Midbrain (tissue), 1 donor: ENCODE results near the gene RNF19B.
"Not testable (repeated sequence)": the region's sequence is repeated elsewhere in the genome, so short reads cannot be mapped to it uniquely, and the experiment has no call there.

Experiments used
- DNase-seq: peaks from one replicate; lab custom pipeline; 2025; lab: John Stamatoyannopoulos, UW

The RNF19B gene

DNA sequence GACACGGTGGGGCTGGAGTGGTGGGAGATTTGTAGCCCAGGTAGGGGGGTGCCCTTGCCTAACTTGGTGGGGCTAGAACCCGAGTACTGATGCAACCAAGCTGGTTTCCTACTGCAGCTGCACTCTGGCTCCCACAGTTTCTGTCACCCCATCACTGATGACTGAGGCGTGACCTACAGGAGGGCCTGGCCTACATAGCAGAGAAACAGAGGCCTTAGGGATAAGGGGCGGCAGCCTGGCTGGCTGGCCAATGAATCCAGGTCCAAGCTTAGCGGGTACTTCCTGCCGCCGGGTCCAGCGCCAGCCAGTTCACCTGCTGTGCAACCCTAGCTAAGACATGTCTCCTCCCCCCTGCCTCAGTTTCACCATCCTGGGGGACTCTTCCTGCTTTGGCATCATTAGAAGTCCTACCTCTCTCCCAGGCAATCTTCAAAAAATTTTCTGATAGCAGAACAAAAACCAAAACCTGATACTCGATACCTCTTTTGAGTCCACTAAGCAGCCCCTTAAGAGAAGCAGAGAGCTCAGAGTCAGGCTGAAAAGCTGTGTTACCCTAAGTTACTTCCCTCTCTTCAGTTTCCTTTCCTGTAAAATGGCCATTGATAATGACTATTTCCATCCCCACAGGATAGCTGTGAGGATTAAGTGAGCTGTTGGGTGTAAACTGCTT, 27.3 kb upstream of the RNF19B start:
- no peak for DNase-seq

DNA sequence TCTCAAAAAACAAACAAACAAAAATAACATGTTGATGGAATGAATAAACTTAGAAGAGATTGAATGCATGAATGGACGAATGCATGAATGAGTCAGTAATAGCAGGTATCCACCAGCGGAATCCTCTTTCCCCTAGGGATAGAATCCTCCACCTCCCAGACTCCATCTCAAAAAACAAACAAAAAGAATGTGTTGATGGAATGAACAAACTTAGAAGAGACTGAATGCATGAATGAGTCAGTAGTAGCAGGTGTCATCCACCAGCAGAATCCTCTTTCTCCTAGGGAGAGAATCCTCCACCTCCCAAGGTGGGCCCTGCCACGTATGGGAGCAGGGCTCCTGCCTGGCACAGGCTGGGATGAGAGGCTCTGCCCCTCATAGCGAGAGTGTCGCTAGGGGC, 26.8 kb upstream of the RNF19B start:
- DNase-seq: no peak

DNA sequence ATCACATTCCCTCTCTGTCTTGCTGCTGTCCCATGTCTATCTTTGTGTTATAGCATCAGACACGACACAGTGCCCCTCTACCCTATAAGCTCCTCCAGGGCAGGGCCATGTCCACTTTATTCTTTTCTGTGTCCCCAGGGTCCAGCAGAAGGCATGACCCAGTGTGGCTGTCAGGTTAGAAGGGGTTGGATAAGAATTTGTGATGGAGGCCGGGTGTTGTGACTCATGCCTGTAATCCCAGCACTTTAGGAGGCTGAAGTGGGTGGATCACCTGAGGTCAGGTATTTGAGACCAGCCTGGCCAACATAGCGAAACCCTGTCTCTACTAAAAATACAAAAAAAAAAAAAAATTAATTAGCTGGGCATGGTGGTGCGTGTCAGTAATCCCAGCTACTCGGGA, 26.3 kb upstream of the RNF19B start:
- no peak for DNase-seq

DNA sequence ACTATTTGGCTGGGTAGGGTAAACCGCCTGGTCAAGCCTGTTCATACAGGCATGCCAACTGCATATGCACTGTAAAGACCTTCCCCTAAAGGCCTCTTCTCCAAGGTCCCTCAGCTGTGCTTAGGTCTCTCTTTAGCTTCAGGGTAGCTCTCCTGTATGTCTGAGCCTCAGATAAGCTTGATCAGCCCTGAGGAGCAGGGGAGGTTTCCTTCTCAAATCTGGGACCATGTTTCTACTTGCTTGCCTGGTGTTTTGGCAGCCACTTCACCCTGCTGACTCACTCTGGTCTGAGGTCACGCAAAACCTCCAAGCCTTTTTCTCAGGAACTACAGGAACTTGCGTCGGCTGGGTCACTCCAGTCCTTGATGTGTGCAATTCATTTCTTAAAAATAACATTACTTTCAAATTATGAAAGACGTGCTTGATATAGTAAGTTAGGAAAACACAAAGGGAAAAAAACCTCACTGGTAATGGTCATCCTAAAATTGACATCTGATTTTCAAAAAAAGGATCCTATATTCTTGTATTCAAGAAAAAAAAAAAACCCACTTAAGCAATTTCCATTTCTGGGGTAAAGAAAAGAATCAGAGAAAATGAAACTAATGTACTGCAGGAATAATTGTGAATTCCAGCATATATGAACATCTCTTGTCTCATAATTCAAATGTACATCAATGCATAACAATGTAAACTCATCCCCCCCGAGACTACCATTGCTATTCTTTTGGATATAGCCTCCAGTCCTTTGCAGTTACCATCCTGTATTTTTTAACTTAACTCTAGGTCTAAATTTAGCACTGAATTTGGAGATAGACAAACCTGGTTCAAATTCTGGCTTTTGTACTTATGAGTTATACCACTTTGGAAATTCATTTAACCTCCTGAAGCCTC, 24.8 kb upstream of the RNF19B start:
- peak; percentile 53 for DNase-seq

DNA sequence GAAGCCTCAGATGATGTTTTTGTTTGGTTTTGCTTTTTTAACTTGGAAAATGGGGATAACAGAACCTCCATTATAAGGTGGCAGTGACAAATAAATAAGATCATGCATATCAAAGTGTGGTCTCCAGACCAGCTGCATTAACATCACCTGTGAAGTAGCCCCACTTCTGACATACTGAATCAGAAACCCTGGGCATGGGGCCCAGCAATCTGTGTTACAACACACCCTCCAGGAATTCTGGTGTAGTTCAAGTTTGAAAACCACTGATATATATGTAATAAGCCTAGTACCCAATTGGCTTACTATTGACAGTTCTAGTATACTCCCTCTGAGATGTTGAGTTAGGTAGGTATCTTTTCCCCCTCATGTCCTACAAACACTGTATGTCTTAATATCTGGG, 24.1 kb upstream of the RNF19B start:
- no peak for DNase-seq

DNA sequence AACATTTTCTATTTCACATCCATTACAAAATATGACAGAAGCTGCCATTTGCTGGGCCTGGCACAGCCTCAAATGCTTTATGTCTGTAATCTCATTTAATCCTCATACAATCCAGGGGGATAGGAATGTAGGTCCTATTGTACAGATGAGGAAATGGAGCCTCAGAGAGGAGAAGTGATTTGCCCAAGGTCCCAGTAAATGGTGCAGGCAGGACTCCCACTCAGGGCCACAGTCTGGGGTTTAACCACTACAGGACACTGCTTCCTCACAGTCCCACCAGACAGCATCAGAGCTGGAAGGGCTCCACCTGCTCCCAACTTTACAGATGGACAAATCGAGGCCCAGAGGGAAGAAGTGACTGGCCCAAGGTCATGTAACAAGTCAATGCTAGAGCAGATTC, 20.6 kb upstream of the RNF19B start:
- DNase-seq: no peak

DNA sequence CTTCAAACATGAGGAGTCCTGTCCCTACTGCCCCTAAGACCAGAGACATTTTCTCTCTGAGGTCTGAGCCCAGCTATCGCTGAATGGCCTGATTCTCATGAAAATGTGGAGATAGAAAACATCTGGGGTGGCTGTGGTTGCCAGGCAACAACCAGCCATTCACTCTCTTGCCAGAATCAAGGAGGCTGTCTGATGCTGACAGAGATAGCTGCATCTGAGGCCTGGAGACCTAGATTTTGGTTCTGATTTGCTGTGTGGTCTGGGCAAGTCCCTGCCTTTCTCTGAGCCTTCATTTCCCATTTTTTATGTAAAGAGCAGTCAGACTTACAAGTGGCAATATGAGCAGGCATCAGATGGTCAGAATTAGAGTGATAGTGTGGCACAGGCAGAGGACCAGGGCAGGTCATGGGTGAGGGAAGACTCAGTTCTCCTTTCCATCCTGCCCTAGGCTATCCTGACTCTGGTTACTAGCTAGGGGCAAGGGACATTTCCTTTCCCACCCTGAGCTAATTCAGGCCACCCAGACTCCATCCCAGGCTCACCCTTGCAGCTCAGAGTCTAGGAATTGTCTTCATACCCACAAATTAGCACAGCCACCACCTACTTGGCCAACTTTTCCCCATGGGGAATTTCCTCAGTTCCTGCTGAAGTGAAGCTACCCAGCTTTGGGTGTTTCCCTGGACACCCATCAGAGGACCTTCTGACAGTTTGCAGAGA, 20.0 kb upstream of the RNF19B start:
- no peak for DNase-seq

DNA sequence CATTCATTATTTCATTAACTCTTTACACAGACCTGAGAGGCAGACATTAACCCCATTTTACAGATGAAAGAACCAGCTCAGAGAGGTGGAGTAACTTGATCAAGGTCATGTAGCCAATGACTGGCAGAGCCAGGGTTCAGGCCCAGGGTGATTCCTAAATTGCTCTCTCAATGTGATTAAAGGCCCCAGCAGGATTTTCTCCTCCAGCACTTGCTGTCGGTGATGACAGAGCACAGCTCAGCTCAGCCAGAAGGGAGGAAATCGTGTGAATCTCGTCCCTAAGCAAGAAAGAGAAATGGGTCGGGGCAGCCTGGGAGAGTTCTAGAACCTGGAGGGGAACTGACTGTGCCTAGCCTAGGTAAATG, 19.5 kb upstream of the RNF19B start:
- DNase-seq: no peak

DNA sequence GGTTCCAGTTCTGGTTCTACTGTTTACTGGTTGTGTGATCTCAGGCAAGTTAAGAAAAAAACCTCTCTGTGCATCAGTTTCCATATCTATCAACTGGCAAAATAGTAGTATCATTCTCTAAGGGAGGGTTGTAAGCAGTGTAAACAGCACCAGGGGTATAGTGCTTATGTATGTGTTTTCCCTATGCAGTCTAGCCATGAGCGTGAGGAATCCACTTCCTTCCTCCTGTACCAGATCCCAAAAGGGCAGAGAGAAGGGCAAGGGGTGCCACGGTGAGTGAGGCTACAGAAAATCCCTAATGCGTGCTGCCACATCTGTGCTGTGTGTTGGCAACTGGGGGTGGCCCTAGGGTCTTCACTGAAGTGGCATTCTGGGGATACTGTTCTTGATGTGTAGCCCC, 18.4 kb upstream of the RNF19B start:
- DNase-seq: no peak

DNA sequence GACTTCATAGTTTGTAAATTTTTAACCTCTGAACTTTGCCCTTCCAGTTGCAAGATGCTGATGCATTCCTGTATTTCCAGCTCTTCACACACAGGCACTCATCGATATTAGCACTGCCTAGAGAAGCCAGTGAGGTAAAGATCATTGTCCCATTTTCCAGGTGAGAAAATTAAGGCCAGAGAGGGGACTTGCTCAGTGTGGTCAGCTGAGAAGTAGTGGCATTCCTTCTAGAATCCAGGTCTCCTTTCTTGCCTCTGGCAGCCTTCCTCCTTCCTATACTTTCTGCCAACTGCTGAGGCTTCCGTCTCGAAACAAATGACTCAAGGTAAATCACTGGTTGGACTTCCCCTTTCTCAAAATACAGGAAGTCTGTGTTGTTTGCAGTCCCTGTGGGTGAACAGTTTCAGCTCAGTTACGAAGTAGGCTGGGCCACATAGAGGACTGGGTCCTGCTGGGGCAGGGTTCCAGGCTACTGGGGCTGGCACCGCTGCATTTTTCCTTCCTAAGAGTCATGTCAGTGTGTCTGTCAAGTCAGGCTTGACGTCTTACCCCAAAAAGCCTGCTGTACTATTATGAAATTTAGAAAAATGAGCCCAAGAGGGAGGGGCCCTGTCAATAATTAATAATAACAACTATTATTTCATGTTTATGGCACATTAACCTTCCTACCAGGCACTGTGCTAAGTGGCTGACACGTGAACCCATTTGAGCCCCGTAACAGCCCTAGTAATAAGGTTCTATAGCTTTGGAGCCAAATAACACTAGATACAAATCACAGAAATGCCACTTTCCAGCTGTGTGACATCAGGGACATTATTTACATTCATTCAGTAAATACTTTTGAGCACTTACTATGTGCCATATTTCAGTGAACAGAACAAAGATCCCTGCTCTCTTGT, 16.6 kb upstream of the RNF19B start:
- peak; percentile 47 for DNase-seq

DNA sequence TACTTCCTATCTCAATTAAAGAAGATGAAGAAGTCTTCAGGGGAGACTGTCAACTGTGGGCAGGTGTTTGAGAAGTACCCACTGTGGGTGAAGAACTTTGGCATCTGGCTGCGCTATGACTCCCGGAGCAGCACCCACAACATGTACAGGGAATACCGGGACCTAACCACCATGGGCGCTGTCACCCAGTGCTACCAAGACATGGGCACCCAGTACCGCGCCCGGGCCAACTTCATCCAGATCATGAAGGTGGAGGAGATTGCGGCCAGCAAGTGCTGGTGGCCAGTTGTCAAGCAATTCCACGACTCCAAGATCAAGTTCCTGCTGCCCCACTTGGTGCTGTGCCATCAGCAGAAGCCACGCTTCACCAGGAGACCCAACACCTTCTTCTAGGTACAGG, 15.5 kb upstream of the RNF19B start:
- DNase-seq: no peak

DNA sequence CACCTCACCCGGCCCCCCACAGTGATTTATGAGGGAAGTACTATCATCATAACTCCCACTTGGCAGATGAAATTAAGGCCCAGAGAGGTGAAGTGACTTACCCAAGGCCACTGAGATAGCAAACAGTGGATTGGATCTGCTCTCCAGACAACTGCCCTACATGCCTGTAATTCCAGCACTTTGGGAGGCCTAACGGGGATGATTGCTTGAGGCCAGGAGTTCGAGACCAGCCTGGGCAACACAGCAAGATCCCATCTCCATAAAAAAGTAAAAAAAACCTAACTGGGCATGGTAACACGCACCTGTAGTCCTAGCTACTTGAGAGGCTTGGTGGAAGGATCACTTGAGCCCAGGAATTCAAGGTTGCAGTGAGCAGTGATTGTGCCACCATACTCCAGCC, 14.2 kb upstream of the RNF19B start:
- no peak for DNase-seq

DNA sequence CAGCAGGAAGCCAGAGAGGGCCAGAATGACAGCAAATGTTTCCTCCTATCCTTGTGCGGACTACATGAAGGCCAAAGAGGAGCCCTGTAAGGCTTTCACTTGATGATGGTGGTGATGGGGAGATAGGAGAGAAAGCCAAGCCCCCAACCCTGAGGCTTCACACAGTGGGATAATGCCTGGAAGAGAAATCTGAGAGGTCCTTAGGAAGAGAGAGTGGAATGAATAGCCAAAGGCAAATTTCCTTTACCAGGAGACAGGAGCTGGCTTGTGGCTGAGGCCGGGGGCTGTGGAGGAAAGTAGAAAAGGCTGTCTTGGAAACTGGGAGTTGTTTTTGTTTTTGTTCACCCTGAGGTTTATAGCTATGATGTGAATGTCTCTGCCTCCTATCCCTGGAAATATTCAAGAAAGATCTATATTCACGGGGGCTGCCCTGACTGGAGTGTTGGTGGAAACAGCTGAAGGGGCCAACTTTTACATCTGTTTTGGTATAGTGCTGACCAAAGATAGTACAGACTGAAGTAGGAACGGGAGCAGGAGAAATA, 13.0 kb upstream of the RNF19B start:
- DNase-seq: no peak

DNA sequence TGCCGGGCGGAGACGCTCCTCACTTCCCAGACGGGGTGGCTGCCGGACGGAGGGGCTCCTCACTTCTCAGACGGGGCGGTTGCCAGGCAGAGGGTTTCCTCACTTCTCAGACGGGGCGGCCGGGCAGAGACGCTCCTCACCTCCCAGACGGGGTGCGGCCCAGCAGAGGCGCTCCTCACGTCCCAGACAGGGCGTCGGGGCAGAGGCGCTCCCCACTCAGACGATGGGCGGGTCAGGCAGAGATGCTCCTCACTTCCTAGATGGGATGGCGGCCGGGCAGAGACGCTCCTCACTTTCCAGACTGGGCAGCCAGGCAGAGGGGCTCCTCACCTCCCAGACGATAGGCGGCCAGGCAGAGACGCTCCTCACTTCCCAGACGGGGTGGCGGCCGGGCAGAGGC, 10.4 kb upstream of the RNF19B start:
- not testable (repeated sequence) for DNase-seq

DNA sequence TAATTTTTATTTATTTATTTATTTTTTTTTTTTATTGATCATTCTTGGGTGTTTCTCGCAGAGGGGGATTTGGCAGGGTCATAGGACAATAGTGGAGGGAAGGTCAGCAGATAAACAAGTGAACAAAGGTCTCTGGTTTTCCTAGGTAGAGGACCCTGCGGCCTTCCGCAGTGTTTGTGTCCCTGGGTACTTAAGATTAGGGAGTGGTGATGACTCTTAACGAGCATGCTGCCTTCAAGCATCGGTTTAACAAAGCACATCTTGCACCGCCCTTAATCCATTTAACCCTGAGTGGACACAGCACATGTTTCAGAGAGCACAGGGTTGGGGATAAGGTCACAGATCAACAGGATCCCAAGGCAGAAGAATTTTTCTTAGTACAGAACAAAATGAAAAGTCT, 8.8 kb upstream of the RNF19B start:
- not testable (repeated sequence) for DNase-seq

DNA sequence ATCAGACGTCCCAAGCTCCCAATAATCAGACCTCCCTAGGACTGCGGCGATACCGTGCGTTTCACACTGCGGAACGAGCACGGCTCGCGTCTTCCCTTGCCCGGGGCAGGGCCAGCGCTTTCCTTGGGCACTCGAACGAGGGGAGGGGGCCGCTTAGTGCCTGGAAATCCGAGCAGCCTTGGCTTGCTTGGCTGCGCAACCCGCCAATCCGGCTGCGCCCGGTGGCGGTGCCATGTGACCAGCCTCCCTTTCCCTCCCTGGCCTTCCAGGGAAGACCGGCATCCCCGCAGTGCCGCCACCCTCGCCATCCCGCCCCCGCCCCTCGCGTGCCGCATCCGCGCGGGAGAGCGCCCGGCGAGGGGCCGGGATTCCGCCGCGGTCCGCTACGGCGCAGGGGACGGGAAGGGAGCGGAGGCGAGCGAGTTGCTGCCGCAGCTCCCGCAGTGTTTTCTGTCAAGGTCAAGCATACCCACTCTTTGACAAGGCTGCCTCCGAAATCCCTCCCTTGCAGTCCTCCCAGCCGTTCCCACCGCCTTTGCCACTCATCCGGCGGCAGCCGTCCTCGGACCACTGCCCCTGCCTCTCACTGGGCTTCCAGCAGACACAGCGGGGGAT, 8.3 kb upstream of the RNF19B start:
- DNase-seq: peak; percentile 62

DNA sequence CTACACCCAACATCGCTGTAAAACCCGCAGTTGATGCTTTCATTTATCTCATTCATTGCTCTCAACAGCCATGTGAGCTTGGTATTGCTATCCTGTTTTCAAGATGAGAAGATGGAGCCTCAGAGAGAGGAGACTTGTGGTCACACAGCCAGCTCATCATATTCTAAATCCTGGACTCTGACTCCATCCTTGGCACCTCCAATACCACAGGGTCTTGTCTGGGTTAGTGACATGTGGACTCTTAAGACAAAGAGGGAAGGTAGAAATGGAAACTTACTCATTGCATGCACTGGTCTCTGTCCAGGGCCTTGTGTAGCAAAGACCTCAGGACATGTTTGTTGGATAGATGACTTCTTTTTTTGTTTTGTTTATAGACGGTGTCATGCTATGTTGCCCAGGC, 7.0 kb upstream of the RNF19B start:
- no peak for DNase-seq

DNA sequence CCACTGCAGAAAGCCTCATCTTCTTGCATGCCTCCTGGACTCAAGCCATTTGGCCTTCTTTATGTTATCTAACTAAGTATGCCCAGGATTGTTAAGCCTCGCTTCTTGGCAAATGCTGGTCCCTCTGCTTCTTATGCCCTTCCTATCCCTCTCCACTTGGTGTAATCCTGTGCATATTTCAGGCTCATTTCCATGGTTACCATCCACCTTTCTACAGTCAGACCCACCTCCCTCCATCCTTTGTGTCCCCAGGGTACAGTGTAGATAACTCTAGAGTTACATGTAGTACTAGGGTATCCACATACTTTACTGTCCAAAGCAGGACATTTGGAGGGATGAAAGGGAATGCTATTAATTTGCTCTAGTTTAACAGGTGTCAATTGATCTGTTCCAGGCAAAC, 6.5 kb upstream of the RNF19B start:
- no peak for DNase-seq

DNA sequence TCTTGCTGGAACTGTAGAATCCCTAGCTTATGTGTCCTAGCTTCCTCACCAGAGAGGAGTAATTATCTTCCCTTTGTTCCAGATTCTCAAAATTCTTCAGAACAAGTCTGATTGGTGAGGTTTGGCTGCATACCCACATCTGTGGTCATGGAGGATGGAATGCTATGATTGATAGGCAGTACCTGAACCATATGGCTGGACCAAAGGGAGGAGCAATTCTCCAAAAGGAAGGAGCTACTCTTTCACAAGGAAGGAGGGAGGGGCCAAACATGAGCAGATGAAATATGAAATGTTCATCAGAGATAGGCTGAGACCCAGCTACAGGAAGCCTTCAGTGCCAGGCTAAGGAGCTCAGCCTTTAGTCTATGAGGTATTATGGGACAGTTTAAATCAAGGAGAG, 5.0 kb upstream of the RNF19B start:
- no peak for DNase-seq

DNA sequence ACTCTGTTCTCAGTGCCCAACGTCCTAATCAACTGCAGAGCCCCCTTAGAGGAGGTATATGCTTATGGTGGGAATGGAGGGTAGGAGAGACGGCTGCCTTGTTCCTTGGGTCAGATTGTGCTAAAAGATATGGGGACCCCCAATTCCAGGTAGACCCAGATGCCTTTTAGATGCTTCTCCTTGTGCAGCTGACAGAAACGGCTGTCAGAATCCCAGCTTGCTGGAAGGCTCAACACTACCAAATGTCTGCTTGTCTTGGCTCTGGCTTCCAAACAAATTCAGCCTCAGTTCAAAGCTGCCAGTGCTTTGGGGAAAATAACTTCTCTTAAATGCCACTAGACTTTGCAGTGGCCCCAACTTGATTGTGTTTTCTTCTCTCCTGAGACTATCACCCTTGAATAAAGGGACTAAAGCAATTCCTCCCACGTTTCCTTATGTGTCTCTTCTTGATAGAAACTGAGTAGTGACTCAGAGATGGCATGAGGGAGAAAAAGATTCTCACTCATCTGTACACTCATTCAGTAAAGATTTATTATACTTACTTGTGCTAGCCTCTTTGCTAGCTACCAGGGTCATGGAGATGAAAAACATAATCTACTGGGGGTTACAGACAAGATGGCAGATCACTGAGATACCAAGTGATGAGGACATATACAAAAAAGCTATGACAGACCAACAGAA, 3.4 kb upstream of the RNF19B start:
- DNase-seq: no peak

DNA sequence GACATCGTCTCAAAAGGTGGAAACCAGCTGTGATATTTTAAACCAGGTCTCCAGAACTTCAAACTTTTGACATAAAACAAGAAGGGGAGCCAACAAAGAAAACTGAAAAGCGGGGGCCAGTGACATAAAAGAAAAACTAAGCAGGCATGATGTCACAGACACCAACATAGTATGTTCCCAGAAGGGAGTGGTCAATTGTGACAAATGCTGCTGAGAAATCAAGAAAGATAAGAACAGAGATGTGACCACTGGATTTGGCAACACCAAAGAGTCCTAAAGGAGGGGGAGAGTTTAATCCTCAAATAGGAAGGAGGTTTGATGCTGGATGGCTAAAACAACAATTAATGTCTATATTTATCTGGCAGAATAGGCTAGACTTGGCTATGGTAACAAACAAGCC, 2.3 kb upstream of the RNF19B start:
- no peak for DNase-seq
